ENCODE data around the gene DAZAP2. TPM values are rescaled to one million over a fixed set of nuclear protein-coding genes. Genes with fewer than 3 reads are reported as not detected.

The DAZAP2 gene
- total and polyA plus RNA-seq, 2 of the 13 experiments (the other 11 are each of a cell fraction or from before 2014, with no cell fraction given), result 64.5 to 222 TPM

- TF ChIP-seq, protein P1, sequence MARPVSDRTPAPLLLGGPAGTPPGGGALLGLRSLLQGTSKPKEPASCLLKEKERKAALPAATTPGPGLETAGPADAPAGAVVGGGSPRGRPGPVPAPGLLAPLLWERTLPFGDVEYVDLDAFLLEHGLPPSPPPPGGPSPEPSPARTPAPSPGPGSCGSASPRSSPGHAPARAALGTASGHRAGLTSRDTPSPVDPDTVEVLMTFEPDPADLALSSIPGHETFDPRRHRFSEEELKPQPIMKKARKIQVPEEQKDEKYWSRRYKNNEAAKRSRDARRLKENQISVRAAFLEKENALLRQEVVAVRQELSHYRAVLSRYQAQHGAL (CRISPR knock-in tag; IDR thresholded peaks at IDR 0.05; ENCODE audit: not compliant biosample characterization), result no peak
- TF ChIP-seq FOXP1 (IDR thresholded peaks at IDR 0.05) (no peak), FOXP1 (CRISPR knock-in tag; IDR thresholded peaks at IDR 0.05) (no peak), RXRB (CRISPR knock-in tag; IDR thresholded peaks at IDR 0.05; ENCODE audit: borderline replicate concordance) (no peak), RNF2 (conservative IDR thresholded peaks at IDR 0.05; ENCODE audit: low read depth) (peak; percentile 31; the same call in 1 of the 2 replicates), ZNF24 (IDR thresholded peaks at IDR 0.05) (no peak), ZNF530 (CRISPR knock-in tag; IDR thresholded peaks at IDR 0.05; ENCODE audit: low read depth) (no peak), ELF1 (CRISPR knock-in tag; IDR thresholded peaks at IDR 0.05) (no peak), ZNF251 (CRISPR knock-in tag; IDR thresholded peaks at IDR 0.05) (no peak), ZFP36L1 (CRISPR knock-in tag; IDR thresholded peaks at IDR 0.05) (no peak), FOXJ3 (CRISPR knock-in tag; IDR thresholded peaks at IDR 0.05; ENCODE audit: borderline replicate concordance) (no peak), ZNF564 (CRISPR knock-in tag; IDR thresholded peaks at IDR 0.05) (0 out of 2 replicates have a peak, but pooled peaks have one; percentile 27), MATR3 (CRISPR knock-in tag; IDR thresholded peaks at IDR 0.05) (no peak), ZNF33B (CRISPR knock-in tag; IDR thresholded peaks at IDR 0.05) (no peak), E2F2 (CRISPR knock-in tag; IDR thresholded peaks at IDR 0.05; ENCODE audit: borderline replicate concordance) (no peak), MXD3 (CRISPR knock-in tag; IDR thresholded peaks at IDR 0.05) (no peak; the same call in 1 of the 2 replicates), NBN (conservative IDR thresholded peaks at IDR 0.05) (no peak), GABPB1 (CRISPR knock-in tag; IDR thresholded peaks at IDR 0.05) (no peak), TGIF2 (CRISPR knock-in tag; IDR thresholded peaks at IDR 0.05) (no peak), MTF2 (CRISPR knock-in tag; IDR thresholded peaks at IDR 0.05; ENCODE audit: borderline replicate concordance) (no peak), RARG (CRISPR knock-in tag; IDR thresholded peaks at IDR 0.05; ENCODE audit: low read depth) (no peak), NKX3-1 (CRISPR knock-in tag; IDR thresholded peaks at IDR 0.05) (no peak), NR2F6 (IDR thresholded peaks at IDR 0.05) (no peak), NR2F6 (CRISPR knock-in tag; IDR thresholded peaks at IDR 0.05) (peak; percentile 63), MIXL1 (CRISPR knock-in tag; IDR thresholded peaks at IDR 0.05) (peak; percentile 34; the same call in 1 of the 2 replicates), NCOR1 (IDR thresholded peaks at IDR 0.05; ENCODE audit: borderline replicate concordance, low read length) (no peak), HOXD1 (CRISPR knock-in tag; IDR thresholded peaks at IDR 0.05) (peak; percentile 49; the same call in 1 of the 2 replicates), HDAC1 (CRISPR knock-in tag; IDR thresholded peaks at IDR 0.05) (no peak), ZMAT3 (CRISPR knock-in tag; conservative IDR thresholded peaks at IDR 0.05) (0 out of 2 replicates have a peak, but pooled peaks have one; percentile 53), FOXK2 (IDR thresholded peaks at IDR 0.05) (no peak)
Measured at GRCh38 chr12:51269174-51270066, 30.8 kb downstream of the DAZAP2 start (continued).

Measured in HepG2 (cell line).